Suprapubic skin (tissue), 4 donors: ENCODE results near the gene SELENOI.

Source experiments
- EP300 ChIP-seq: sonication (generic); formaldehyde crosslinking; IDR thresholded peaks from one replicate; pipeline ENCODE4 v1.6.1; 2017; ENCODE audit warnings: antibody characterized with exemption
- POLR2A ChIP-seq, 2 donors: fragments of 450-650 bp; IDR thresholded peaks; one replicate each; pipeline ENCODE4 v1.6.1; 2017; ENCODE audit warnings: antibody characterized with exemption in 2 of 2, mild to moderate bottlenecking in 2 of 2, moderate library complexity in 2 of 2
- POLR2AphosphoS5 ChIP-seq, 3 donors: sonication (generic); formaldehyde crosslinking; IDR thresholded peaks; one replicate each; pipeline ENCODE4 v1.6.1; 2017; ENCODE audit warnings: antibody characterized with exemption in 3 of 3
- TF ChIP-seq, protein P1 (sequence below), 2 donors: fragments of 200-600 bp in 1 of 2; fragments of 450-650 bp in 1 of 2; sonication (generic) in 1 of 2; IDR thresholded peaks; one replicate each; pipeline ENCODE4 v1.5.1; 2016 to 2019; ENCODE audit warnings: antibody characterized with exemption in 2 of 2, mild to moderate bottlenecking in 1 of 2, moderate library complexity in 1 of 2

DNA sequence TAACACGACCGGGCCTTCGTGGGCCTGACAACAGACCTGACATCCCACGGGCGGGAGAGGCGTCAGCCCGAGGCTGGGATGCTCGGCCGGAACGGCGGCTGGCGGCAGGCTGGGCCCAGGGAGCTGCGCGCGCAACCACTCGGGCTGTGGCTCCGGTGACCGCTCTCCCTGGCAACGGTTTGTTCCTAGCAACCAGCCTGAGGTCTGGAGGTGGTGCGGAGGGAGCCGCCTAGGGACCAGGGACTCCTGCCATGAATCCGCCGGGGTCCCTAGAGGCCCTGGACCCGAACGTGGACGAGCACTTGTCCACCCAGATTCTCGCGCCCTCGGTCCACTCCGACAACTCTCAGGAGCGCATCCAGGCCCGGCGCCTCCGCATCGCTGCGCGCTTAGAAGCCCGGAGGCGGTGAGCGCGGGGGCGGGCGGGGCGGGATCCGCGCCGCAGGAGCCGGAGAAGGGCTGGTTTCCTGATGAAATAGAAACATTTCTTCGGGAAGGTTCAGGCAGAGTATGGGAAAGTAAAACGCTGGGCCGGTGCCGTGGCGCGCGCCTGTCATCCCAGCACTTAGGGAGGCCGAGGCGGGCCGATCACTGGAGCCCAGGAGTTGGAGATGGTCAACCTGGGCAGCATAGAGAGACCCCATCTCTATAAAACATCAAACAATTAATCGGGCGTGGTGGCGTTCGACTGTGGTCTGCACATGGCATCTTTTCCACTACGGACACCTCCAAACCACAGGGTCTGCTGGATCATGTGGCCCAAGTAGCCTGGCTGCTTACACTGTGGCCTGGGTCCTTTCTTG lies 56.0 kb downstream of the SELENOI start, which contains the start of gene DRC1:
- TF ChIP-seq, protein P1, sequence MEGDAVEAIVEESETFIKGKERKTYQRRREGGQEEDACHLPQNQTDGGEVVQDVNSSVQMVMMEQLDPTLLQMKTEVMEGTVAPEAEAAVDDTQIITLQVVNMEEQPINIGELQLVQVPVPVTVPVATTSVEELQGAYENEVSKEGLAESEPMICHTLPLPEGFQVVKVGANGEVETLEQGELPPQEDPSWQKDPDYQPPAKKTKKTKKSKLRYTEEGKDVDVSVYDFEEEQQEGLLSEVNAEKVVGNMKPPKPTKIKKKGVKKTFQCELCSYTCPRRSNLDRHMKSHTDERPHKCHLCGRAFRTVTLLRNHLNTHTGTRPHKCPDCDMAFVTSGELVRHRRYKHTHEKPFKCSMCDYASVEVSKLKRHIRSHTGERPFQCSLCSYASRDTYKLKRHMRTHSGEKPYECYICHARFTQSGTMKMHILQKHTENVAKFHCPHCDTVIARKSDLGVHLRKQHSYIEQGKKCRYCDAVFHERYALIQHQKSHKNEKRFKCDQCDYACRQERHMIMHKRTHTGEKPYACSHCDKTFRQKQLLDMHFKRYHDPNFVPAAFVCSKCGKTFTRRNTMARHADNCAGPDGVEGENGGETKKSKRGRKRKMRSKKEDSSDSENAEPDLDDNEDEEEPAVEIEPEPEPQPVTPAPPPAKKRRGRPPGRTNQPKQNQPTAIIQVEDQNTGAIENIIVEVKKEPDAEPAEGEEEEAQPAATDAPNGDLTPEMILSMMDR (IDR thresholded peaks at IDR 0.05): no peak
- no peak for TF ChIP-seq EP300
- TF ChIP-seq POLR2AphosphoS5 (IDR thresholded peaks at IDR 0.05): no peak
- no peak for TF ChIP-seq POLR2A (IDR thresholded peaks at IDR 0.05)
